ENCODE data around the gene SERTAD2.

SERTAD2 gene

DNA sequence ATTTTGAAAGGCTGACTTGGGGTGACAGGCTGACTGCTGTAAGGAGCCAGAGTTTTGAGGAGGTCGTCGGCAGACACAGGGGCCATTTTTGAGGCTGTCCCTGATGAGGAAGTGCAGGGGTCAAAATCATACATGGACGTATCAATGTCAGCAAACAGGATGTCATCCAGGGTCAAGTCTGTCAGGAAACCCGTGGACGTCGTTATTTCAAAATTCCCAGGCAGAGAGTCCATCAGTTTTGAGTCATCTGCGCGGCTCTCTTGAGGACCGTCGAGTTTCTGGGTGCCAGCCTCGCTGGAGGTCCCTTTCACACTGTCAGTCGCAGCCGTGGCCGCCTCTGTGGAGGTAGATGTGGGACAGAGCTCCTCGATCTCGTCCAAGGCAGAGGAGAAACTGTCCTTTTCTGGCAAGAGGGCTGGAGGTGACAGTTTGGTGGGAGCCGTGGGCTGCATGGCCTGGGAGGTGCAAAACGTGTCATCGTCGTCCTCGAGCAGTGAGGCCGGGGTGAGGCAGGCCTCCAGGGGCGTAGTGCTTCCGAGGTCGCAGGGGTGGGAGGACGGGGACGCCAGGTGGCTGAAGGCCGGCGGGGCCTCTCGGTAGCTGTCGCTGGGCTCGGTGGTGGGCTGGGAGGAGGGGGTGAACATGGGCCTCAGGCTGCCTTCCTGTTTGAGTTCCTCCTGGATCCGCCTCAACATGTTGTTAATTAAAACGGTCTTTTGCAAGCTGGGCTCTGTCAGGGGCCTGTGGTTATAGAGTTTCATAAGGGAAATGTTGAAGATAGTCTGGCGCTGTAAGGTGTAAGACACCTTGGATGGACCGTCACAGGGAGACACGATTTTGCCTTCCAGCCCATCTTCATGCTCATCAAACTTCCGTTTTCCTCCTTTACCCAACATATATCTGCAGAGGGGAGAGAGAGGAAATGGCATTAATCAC, 17.5 kb downstream of the SERTAD2 start:
- Histone ChIP-seq H3K27me3 (ENCODE audit: insufficient read depth, poor library complexity, severe bottlenecking) (no peaks in the 10 kb centered on the region), H3K4me3 (replicated peaks; ENCODE audit: insufficient read depth, low read length) (no peak overlapping the region), H3K27ac (replicated peaks) (peak overlapping the region; percentile 91)
- peak in 1 of 2 experiments; percentile 92 for DNase-seq (ENCODE audit: low read depth in 1 of 2, low spot score in 1 of 2)
- TF ChIP-seq, protein P1, sequence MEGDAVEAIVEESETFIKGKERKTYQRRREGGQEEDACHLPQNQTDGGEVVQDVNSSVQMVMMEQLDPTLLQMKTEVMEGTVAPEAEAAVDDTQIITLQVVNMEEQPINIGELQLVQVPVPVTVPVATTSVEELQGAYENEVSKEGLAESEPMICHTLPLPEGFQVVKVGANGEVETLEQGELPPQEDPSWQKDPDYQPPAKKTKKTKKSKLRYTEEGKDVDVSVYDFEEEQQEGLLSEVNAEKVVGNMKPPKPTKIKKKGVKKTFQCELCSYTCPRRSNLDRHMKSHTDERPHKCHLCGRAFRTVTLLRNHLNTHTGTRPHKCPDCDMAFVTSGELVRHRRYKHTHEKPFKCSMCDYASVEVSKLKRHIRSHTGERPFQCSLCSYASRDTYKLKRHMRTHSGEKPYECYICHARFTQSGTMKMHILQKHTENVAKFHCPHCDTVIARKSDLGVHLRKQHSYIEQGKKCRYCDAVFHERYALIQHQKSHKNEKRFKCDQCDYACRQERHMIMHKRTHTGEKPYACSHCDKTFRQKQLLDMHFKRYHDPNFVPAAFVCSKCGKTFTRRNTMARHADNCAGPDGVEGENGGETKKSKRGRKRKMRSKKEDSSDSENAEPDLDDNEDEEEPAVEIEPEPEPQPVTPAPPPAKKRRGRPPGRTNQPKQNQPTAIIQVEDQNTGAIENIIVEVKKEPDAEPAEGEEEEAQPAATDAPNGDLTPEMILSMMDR (IDR thresholded peaks at IDR 0.05; ENCODE audit: insufficient read depth, low read length): no peak
- peak; percentile 10 for TF ChIP-seq REST (IDR thresholded peaks at IDR 0.05; ENCODE audit: insufficient replicate concordance, low read depth)
- peak; percentile 54 for TF ChIP-seq SPI1 (IDR thresholded peaks at IDR 0.05; ENCODE audit: borderline replicate concordance, low read depth)
- TF ChIP-seq POLR2AphosphoS5 (IDR thresholded peaks at IDR 0.05; ENCODE audit: low read depth): peak; percentile 55; the same call in 1 of the 2 replicates
- TF ChIP-seq GABPA (IDR thresholded peaks at IDR 0.05; ENCODE audit: low read depth): peak; percentile 41; the same call in 1 of the 2 replicates

DNA sequence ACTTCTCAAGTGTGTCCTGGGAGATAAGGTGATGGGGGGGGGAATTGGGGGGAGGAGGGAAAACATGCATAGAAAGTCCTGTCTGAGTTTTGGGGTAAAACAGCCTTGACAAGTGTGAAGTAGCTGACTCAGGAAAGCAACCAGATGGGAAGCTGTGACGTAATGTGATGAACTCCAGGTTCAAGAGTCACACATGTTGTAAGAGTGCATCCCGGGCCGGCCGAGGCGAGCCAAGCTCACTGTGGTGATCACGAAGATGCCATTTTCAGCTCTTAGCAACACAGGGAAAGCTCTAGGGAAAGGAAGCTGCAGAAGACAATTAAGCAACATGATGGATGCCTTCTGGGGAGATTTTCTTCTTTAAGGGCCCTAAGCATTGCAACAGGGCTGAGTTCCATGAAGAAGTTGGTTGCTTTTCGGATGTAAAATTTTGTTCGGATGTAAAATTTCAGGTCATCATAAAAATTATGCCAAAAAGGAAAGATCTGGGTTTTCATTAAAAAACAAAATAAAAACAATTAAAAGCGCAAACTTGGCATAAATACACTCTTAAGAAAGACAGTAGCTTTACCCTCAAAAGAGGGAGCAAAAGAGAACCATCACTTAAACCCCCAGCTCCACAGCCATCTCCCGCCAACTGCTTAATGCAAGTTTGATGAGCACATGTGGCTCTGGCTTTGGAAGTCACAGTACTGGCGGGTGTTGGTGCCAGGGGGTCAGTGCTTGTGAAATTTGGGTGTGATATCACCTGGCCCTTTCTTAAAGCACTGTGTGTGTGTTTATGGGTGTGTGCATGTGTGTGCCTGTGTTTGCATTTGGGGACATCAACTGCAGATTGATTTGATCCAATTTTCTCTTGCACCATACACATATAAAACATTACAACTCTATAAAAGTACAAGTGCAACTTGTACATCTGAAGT, 19.1 kb downstream of the SERTAD2 start:
- Histone ChIP-seq H3K27me3 (ENCODE audit: insufficient read depth, poor library complexity, severe bottlenecking) (no peaks in the 10 kb centered on the region), H3K4me3 (replicated peaks; ENCODE audit: insufficient read depth, low read length) (no peak overlapping the region), H3K27ac (replicated peaks) (no peak overlapping the region; the same call in 1 of the 2 replicates)
- TF ChIP-seq GABPA (IDR thresholded peaks at IDR 0.05; ENCODE audit: low read depth) (no peak), REST (IDR thresholded peaks at IDR 0.05; ENCODE audit: insufficient replicate concordance, low read depth) (no peak), SPI1 (IDR thresholded peaks at IDR 0.05; ENCODE audit: borderline replicate concordance, low read depth) (no peak), POLR2AphosphoS5 (IDR thresholded peaks at IDR 0.05; ENCODE audit: low read depth) (no peak)
- TF ChIP-seq, protein P1 (IDR thresholded peaks at IDR 0.05; ENCODE audit: insufficient read depth, low read length): no peak
- DNase-seq (ENCODE audit: low read depth in 1 of 2, low spot score in 1 of 2): peak in 1 of 2 experiments; percentile 74

DNA sequence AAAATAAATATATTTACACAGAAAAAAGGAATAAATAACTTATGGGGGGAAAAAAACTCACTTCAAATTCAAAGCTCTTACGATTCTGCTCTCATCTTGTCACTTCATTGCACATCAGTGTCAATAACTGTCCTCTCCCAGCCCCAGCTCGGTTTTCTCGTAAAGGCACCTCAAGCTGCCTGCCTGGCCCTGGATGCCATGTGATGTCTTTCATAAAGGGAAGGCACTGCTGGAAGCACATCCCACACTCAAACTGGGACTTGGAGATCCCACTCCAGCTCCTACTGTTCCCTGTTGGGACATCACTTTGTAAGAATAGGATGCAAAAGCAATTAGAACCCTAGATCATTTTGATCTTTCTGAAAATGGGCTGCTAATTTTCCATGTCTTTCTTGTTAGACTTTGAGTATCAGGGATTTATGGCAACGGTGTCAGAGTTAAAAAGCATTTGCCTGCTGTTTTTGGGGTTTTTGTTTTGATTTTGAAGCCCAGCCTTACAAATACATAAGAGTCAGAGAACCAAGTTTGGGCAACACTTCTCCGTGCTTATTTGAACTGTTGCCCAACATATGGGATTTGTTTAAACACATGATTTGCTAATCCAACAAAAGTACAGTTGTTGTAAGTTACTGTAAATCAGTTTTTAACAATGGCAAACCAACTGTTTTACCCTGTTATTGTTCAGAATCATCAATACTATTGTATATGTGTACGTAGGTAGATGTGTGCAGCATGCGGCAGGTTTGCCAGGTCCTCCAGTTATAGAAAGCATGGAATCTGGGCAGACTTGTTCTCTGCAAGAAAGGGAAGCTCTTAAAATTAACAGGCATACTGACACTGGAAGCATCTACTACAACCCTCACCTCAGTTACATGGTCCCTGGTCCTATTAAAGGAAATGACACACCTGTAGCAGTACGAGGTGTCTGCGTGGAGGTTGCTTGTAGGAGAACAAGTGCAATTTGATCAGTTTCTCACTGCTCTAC, 20.6 kb downstream of the SERTAD2 start:
- DNase-seq (ENCODE audit: low read depth in 1 of 2, low spot score in 1 of 2): no peak
- H3K27ac ChIP-seq (replicated peaks): no peak overlapping the region
- H3K4me3 ChIP-seq (replicated peaks; ENCODE audit: insufficient read depth, low read length): no peak overlapping the region
- H3K27me3 ChIP-seq (ENCODE audit: insufficient read depth, poor library complexity, severe bottlenecking): no peaks in the 10 kb centered on the region
- TF ChIP-seq REST (IDR thresholded peaks at IDR 0.05; ENCODE audit: insufficient replicate concordance, low read depth) (no peak), GABPA (IDR thresholded peaks at IDR 0.05; ENCODE audit: low read depth) (no peak), POLR2AphosphoS5 (IDR thresholded peaks at IDR 0.05; ENCODE audit: low read depth) (no peak), SPI1 (IDR thresholded peaks at IDR 0.05; ENCODE audit: borderline replicate concordance, low read depth) (no peak)
- TF ChIP-seq, protein P1 (IDR thresholded peaks at IDR 0.05; ENCODE audit: insufficient read depth, low read length): no peak
